Suppressor macrophage treated with lipopolysaccharide for 4 hours (primary cell): ENCODE results near the gene CEP170.

Experiments
- DNase-seq: peaks from one replicate; pipeline ENCODE4 v3.0.0-alpha.2; 2020

CEP170 gene

GRCh38 chr1:243254927-243255790 is at the start of gene CEP170:
TSS of gene CEP170 (minus strand) at chr1:243255281. CDS start at chr1:243225280, 30,001 bp downstream.
- DNase-seq, result peak; percentile 96

- DNase-seq, result no peak
Observed at GRCh38 chr1:243301059-243301458, 46.0 kb upstream of the CEP170 start.

GRCh38 chr1:243299069-243299468 is 44.0 kb upstream of the CEP170 start:
- DNase-seq, result no peak

- no peak for DNase-seq
Observed at GRCh38 chr1:243294723-243295121, 39.6 kb upstream of the CEP170 start.

GRCh38 chr1:243293941-243294722 is 39.1 kb upstream of the CEP170 start:
- DNase-seq, result no peak

GRCh38 chr1:243292117-243292516 is 37.0 kb upstream of the CEP170 start:
- DNase-seq, result no peak

GRCh38 chr1:243291292-243291691 is 36.2 kb upstream of the CEP170 start:
- DNase-seq, result no peak

- no peak for DNase-seq
Observed at GRCh38 chr1:243288062-243288461, 33.0 kb upstream of the CEP170 start.

GRCh38 chr1:243287652-243288051 is 32.6 kb upstream of the CEP170 start:
- DNase-seq, result peak; percentile 91

- peak; percentile 72 for DNase-seq
Observed at GRCh38 chr1:243287123-243287460, 32.0 kb upstream of the CEP170 start.

- peak; percentile 58 for DNase-seq
Observed at GRCh38 chr1:243286409-243287122, 31.5 kb upstream of the CEP170 start.

GRCh38 chr1:243281672-243282071 is 26.6 kb upstream of the CEP170 start:
- DNase-seq, result no peak

GRCh38 chr1:243280571-243281129 is 25.6 kb upstream of the CEP170 start:
- DNase-seq, result no peak

- DNase-seq, result no peak
Observed at GRCh38 chr1:243275316-243275715, 20.2 kb upstream of the CEP170 start.

GRCh38 chr1:243273945-243274344 is 18.9 kb upstream of the CEP170 start:
- no peak for DNase-seq

GRCh38 chr1:243273506-243273905 is 18.4 kb upstream of the CEP170 start:
- DNase-seq, result no peak

- no peak for DNase-seq
Observed at GRCh38 chr1:243272401-243272800, 17.3 kb upstream of the CEP170 start.

- DNase-seq, result no peak
Observed at GRCh38 chr1:243271996-243272395, 16.9 kb upstream of the CEP170 start.

GRCh38 chr1:243270097-243270864 is 15.2 kb upstream of the CEP170 start:
- DNase-seq, result no peak

- no peak for DNase-seq
Observed at GRCh38 chr1:243269461-243269801, 14.3 kb upstream of the CEP170 start.

- DNase-seq, result no peak
Observed at GRCh38 chr1:243268751-243269460, 13.8 kb upstream of the CEP170 start.
